Measurements from ENCODE around the gene PARD3B.

The PARD3B gene

DNA sequence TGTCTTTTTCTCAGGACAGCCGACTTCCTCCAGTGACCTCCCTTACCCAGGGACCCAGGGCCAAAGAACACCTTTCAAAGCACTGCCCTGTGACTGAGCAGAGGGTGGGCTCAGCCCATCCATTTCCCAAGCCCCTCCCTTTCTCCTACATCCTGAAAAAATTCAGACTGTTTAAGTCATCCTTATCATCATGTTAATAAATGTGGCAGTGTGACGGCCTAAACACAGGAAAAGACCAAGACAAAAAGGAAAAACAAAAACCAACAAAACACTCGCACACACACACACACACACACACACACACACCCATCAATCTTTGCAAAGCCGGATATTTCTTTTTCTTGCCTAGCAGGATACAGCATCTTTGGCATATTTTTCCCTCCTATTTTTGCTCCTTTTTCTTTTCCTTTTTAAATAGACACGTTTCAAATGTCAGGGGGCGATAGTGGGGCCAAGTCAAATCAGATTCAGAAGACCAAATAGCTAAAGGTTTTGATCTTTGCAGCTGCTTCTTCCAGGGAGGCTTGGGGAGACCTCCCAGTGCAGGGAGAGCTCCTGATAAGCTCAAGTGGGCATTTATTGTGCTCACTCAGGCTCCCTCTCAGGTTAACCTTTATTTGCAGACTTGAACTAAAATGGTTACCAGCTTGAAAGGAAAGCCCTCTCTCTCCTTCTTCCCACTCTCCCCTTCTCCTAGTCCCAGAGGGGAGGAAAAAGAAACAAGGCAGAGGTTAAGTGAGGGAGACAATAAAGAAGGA is 1097.5 kb downstream of the PARD3B start:
- in situ Hi-C loops (cut with HindIII; ENCODE audit: low pct_unique_long_range_greater_than_20kb, low sequenced_read_pairs) = no loop called here
- no peak for DNase-seq (ENCODE audit: low read depth in 1 of 2, low spot score in 1 of 2)

GRCh38 chr2:205643391-205643885 is 1098.2 kb downstream of the PARD3B start:
- DNase-seq (ENCODE audit: low read depth in 1 of 2, low spot score in 1 of 2) = no peak
- no peak for TF ChIP-seq JUND (IDR thresholded peaks at IDR 0.05; ENCODE audit: low read depth)
- in situ Hi-C loops (cut with HindIII; ENCODE audit: low pct_unique_long_range_greater_than_20kb, low sequenced_read_pairs) = no loop called here

More for the DNA sequence above, 1097.5 kb downstream of the PARD3B start:
- no peak for TF ChIP-seq JUND (IDR thresholded peaks at IDR 0.05; ENCODE audit: low read depth)

DNA sequence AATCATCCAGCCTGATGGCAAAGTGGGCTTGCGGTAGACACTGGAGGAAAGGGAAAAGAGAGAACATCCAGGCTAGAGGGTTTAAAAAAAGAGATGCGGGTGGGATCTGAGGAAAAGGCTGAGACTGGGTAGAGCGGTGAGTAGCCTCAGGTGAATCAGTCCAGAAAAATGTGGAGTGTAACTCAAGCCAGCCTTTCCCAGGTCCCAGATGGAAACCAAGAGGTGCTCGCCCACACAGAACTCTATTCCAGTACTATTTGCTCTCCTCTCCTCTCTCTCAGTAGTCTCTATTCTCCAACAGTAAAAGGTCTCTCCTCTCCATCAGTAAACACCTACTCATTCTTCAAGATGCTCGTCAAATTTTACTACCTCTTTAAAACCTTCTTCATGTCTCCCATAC is 1098.7 kb downstream of the PARD3B start:
- no peak for DNase-seq (ENCODE audit: low read depth in 1 of 2, low spot score in 1 of 2)
- in situ Hi-C loops (cut with HindIII; ENCODE audit: low pct_unique_long_range_greater_than_20kb, low sequenced_read_pairs) = no loop called here
- TF ChIP-seq JUND (IDR thresholded peaks at IDR 0.05; ENCODE audit: low read depth) = no peak

DNA sequence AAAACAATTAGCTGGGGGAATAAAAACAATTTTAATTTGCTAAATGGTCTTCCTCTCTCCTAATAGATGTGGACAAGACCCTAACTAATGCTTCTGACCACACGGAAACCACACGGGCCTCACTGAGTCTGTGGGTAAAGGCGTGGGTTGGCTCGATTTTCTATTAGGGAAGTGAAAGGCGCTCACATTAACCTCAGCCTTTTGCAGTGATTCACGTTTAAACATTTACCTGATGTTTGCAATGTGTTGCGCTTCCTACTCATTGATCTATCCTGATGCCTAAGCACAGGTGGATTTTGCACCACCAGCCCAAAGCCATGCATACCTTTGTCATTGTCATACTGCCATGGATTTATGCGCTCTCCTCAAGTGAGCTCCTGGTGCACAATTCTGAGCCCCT is 1101.4 kb downstream of the PARD3B start:
- no peak for DNase-seq (ENCODE audit: low read depth in 1 of 2, low spot score in 1 of 2)
- in situ Hi-C loops (cut with HindIII; ENCODE audit: low pct_unique_long_range_greater_than_20kb, low sequenced_read_pairs) = no loop called here

GRCh38 chr2:205650450-205650849 is 1105.2 kb downstream of the PARD3B start:
- in situ Hi-C loops (cut with HindIII; ENCODE audit: low pct_unique_long_range_greater_than_20kb, low sequenced_read_pairs) = no loop called here
- TF ChIP-seq JUND (IDR thresholded peaks at IDR 0.05; ENCODE audit: low read depth) = no peak
- no peak for DNase-seq (ENCODE audit: low read depth in 1 of 2, low spot score in 1 of 2)

More for the DNA sequence above, 1101.4 kb downstream of the PARD3B start:
- TF ChIP-seq JUND (IDR thresholded peaks at IDR 0.05; ENCODE audit: low read depth) = no peak

DNA sequence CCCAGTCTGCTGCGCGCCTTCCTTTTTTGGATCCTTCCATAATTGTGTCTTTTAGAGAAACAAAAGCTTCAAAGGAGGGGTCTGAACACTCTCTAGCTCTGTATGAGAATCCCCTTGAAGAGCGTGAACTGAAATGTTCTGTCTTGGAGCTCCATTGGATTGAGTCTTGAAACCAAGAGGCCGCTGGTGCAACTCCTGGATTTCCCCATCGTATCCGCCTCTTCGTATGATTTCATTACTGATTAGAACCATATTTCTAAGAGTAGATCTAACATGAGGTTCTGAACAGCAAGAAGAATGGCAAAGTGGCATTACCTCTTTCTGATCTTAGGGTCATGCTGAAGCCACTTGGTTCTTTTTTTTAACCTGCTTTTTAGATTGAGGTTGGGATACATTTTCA is 1105.7 kb downstream of the PARD3B start:
- in situ Hi-C loops (cut with HindIII; ENCODE audit: low pct_unique_long_range_greater_than_20kb, low sequenced_read_pairs) = no loop called here
- TF ChIP-seq JUND (IDR thresholded peaks at IDR 0.05; ENCODE audit: low read depth) = no peak

DNA sequence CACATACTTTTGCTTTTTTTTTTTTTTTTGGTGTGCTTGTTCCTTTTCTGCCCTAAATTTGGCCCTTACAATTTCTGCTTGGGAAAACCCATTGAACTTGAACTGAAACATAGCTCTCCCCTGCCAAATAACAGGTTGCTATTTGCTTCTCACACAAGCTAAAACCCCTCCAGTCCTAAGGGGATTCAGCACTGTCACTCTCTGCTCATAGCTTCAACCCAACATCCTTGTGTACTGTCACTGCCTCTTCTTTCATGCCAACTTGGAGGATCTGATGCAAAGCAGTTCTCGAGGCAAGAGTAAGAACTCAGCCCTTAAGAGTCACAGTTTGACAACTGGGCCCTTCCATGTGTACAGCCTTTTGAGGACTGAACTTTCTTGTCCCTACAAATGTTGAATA is 1106.4 kb downstream of the PARD3B start:
- TF ChIP-seq JUND (IDR thresholded peaks at IDR 0.05; ENCODE audit: low read depth) = no peak
- DNase-seq (ENCODE audit: low read depth in 1 of 2, low spot score in 1 of 2) = no peak
- in situ Hi-C loops (cut with HindIII; ENCODE audit: low pct_unique_long_range_greater_than_20kb, low sequenced_read_pairs) = no loop called here

More for the DNA sequence above, 1105.7 kb downstream of the PARD3B start:
- no peak for DNase-seq (ENCODE audit: low read depth in 1 of 2, low spot score in 1 of 2)

- TF ChIP-seq JUND (IDR thresholded peaks at IDR 0.05; ENCODE audit: low read depth) = no peak
- DNase-seq (ENCODE audit: low read depth in 1 of 2, low spot score in 1 of 2) = no peak
- in situ Hi-C loops (cut with HindIII; ENCODE audit: low pct_unique_long_range_greater_than_20kb, low sequenced_read_pairs) = no loop called here
These were observed 1109.8 kb downstream of the PARD3B start for GRCh38 chr2:205654878-205655605.

GRCh38 chr2:205655779-205656456 is 1110.6 kb downstream of the PARD3B start:
- TF ChIP-seq JUND (IDR thresholded peaks at IDR 0.05; ENCODE audit: low read depth) = no peak
- in situ Hi-C loops (cut with HindIII; ENCODE audit: low pct_unique_long_range_greater_than_20kb, low sequenced_read_pairs) = no loop called here
- DNase-seq (ENCODE audit: low read depth in 1 of 2, low spot score in 1 of 2) = no peak

GRCh38 chr2:205656461-205656860 is 1111.2 kb downstream of the PARD3B start:
- in situ Hi-C loops (cut with HindIII; ENCODE audit: low pct_unique_long_range_greater_than_20kb, low sequenced_read_pairs) = no loop called here
- no peak for DNase-seq (ENCODE audit: low read depth in 1 of 2, low spot score in 1 of 2)
- no peak for TF ChIP-seq JUND (IDR thresholded peaks at IDR 0.05; ENCODE audit: low read depth)

- DNase-seq (ENCODE audit: low read depth in 1 of 2, low spot score in 1 of 2) = no peak
- in situ Hi-C loops (cut with HindIII; ENCODE audit: low pct_unique_long_range_greater_than_20kb, low sequenced_read_pairs) = no loop called here
- TF ChIP-seq JUND (IDR thresholded peaks at IDR 0.05; ENCODE audit: low read depth) = no peak
These were observed 1111.7 kb downstream of the PARD3B start for GRCh38 chr2:205656941-205657340.

DNA sequence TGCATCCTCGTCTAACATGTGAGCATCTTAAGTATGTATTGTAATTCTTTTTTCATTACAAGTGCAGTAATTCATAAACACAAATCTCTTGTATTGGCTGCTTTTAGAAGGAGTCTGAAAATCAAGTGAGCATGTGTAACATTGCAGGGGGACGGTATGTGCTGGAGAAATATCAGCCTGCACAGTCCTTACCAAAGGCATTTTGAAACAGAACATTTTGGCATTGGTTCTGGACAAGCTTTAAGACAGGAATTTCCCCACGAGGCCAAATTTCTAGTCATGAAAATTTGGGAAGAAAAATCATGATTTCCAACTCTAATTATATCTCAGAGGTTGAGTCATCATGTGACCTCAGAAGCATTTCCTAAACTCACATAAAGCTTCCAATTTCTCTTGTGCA is 1112.3 kb downstream of the PARD3B start:
- no peak for TF ChIP-seq JUND (IDR thresholded peaks at IDR 0.05; ENCODE audit: low read depth)
- in situ Hi-C loops (cut with HindIII; ENCODE audit: low pct_unique_long_range_greater_than_20kb, low sequenced_read_pairs) = no loop called here
- no peak for DNase-seq (ENCODE audit: low read depth in 1 of 2, low spot score in 1 of 2)

- in situ Hi-C loops (cut with HindIII; ENCODE audit: low pct_unique_long_range_greater_than_20kb, low sequenced_read_pairs) = no loop called here
- DNase-seq (ENCODE audit: low read depth in 1 of 2, low spot score in 1 of 2) = no peak
- no peak for TF ChIP-seq JUND (IDR thresholded peaks at IDR 0.05; ENCODE audit: low read depth)
These were observed 1112.8 kb downstream of the PARD3B start for GRCh38 chr2:205658068-205658467.
